OCI-LY3 (cell line): Measurements from ENCODE around the gene TRMU.

Source experiments
- CTCF ChIP-seq: fragments of 200-600, 300-600 bp; sonication (generic); IDR thresholded peaks from 2 replicates; pipeline ENCODE4 v1.5.1; 2014; ENCODE audit warnings: antibody characterized with exemption, low read length, low read depth
- EZH2phosphoT487 ChIP-seq: fragments of 200-600 bp; shearing (Covaris generic); IDR thresholded peaks from 2 replicates; pipeline ENCODE4 v1.6.1; 2018; ENCODE audit warnings: antibody characterized with exemption, mixed run types, low read depth

- TF ChIP-seq CTCF: no peak
- no peak for TF ChIP-seq EZH2phosphoT487
Measured at GRCh38 chr22:46382524-46382923, 47.0 kb downstream of the TRMU start.
